OCI-LY7 (cell line): ENCODE measurements around the gene RMI2. TPM values are rescaled to one million over a fixed set of nuclear protein-coding genes. Genes with fewer than 3 reads are reported as not detected.

Source experiments
- BruUV-seq: library from RNA; stranded (reverse); fragments of 400-500 nt; replicated peaks from 2 replicates; lab custom pipeline; 2021; lab: Mats Ljungman, UMichigan
- CTCF ChIA-PET: fragments of 300-600 bp; sonication (Branson Sonifier 250); formaldehyde crosslinking; loops from one replicate; lab custom pipeline; 2022; ENCODE audit warnings: antibody characterized with exemption; ENCODE audit not compliant: unreplicated experiment; lab: Charles Lee
- POLR2A ChIA-PET: fragments of 300-600 bp; sonication (Branson Sonifier 250); formaldehyde crosslinking; loops from one replicate; lab custom pipeline; 2022; ENCODE audit warnings: antibody characterized with exemption; lab: Charles Lee
- DNase-seq: peaks from one replicate; pipeline ENCODE4 v3.0.0-alpha.2; 2015; ENCODE audit warnings: low spot score
- H2AFZ ChIP-seq: fragments of 200-600 bp; sonication (generic), shearing (Covaris generic); 2 replicates; pipeline ENCODE4 v1.6.1; 2014; ENCODE audit warnings: mild to moderate bottlenecking, antibody characterized with exemption, low read length, moderate library complexity
- H3K27ac ChIP-seq: fragments of 200-600 bp; sonication (generic); 2 replicates; pipeline ENCODE4 v1.5.1; 2014; ENCODE audit warnings: mixed run types, low read depth, mild to moderate bottlenecking, moderate library complexity, low read length, inconsistent platforms; ENCODE audit not compliant: poor library complexity, severe bottlenecking
- H3K36me3 ChIP-seq: fragments of 200-600 bp; sonication (generic); 2 replicates; pipeline ENCODE4 v1.6.1; 2014; ENCODE audit warnings: mild to moderate bottlenecking, antibody characterized with exemption, low read length, moderate library complexity, mixed read lengths; ENCODE audit not compliant: insufficient read depth
- H3K4me1 ChIP-seq: fragments of 200-600 bp; sonication (generic); 2 replicates; pipeline ENCODE4 v1.5.1; 2014; ENCODE audit warnings: mild to moderate bottlenecking, low read length; ENCODE audit not compliant: insufficient read depth, poor library complexity, severe bottlenecking
- H3K4me2 ChIP-seq: fragments of 200-600 bp; sonication (generic); 2 replicates; pipeline ENCODE4 v1.6.1; 2014; ENCODE audit warnings: mild to moderate bottlenecking, low read length
- H3K4me3 ChIP-seq: fragments of 200-600 bp; sonication (generic); 2 replicates; pipeline ENCODE4 v1.5.1; 2014; ENCODE audit warnings: mild to moderate bottlenecking, low read depth, low read length; ENCODE audit not compliant: poor library complexity, severe bottlenecking
- H3K79me2 ChIP-seq: fragments of 200-600 bp; sonication (generic); 2 replicates; pipeline ENCODE4 v1.6.1; 2016; ENCODE audit warnings: low read depth, mild to moderate bottlenecking, low read length, moderate library complexity, mixed read lengths; ENCODE audit not compliant: insufficient read depth
- H3K9me2 ChIP-seq: fragments of 200-600 bp; sonication (generic); 2 replicates; pipeline ENCODE4 v1.6.1; 2016; ENCODE audit warnings: mild to moderate bottlenecking, low read length, mixed read lengths; ENCODE audit not compliant: insufficient read depth
- H3K9me3 ChIP-seq: fragments of 200-600 bp; sonication (generic); 2 replicates; pipeline ENCODE4 v1.6.1; 2014; ENCODE audit warnings: mild to moderate bottlenecking, mixed run types, low read length, mixed read lengths
- H4K20me1 ChIP-seq: fragments of 200-600 bp; sonication (generic); 2 replicates; pipeline ENCODE4 v1.6.1; 2014; ENCODE audit warnings: mild to moderate bottlenecking, antibody characterized with exemption, low read length, moderate library complexity, mixed read lengths; ENCODE audit not compliant: insufficient read depth
- CTCF ChIP-seq: fragments of 200-600 bp; sonication (generic); conservative IDR thresholded peaks from 2 replicates; pipeline ENCODE4 v1.5.1; 2014; ENCODE audit warnings: mild to moderate bottlenecking, antibody characterized with exemption, low read length, moderate library complexity, mixed read lengths
- EZH2phosphoT487 ChIP-seq: fragments of 200-600 bp; sonication (generic); IDR thresholded peaks from 2 replicates; pipeline ENCODE4 v1.6.1; 2018; ENCODE audit warnings: low read depth, borderline replicate concordance, mild to moderate bottlenecking, mixed run types, antibody characterized with exemption, low read length, moderate library complexity, mixed read lengths
- intact Hi-C: fragments of 100-400 bp; cut with micrococcal nuclease; formaldehyde crosslinking; loops from one replicate; pipeline ENCODE4 v1.10.0; 2022; ENCODE audit not compliant: unreplicated experiment
- total RNA-seq, 2 experiments: library from RNA; depleted of rRNA in 1 of 2; stranded (reverse); fragments of >200 nt in 1 of 2; shearing (Covaris generic) in 1 of 2; gene quantifications; 2 replicates each; pipeline ENCODE4 v1.2.3, GENCODE V29; 2014 to 2022

The RMI2 gene
- total RNA-seq, 2 experiments from 2014 or later, result 84.5 to 126 TPM

DNA sequence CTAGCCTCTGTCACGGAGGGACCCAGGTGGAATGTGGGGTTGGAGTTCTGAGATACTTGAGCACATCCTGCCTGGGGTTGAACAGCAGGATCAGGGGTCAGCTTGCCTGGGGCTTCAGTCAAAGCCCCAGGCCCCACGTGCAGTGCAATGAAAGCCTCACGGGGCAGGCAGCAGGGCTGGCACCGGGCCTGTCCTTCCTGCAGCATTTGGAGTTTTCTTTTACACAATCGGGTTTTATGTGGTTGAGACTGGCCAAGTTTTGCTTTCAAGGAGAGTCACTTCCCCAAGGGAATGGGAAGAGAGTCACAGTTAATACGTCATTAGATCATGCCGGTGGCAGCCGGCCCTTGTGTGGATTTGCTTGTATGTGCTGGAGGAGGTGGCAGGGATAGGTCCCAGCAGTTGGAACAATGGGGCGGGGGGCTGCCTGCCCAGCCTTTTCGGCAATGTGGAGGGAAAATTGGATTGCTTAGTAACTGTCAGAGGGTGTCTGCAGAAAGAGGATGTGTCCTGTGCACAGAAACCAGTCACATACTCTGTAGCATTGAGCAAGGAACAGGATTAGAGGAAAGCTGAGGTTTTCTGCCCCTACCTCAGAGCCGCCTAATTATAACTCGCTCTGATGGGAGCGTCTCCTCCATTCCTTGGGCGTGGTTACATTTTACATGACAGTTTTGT, 4.5 kb downstream of the RMI2 start:
- peaks cover 66% of the 10 kb centered on the region for H3K36me3 ChIP-seq
- H3K4me1 ChIP-seq, result peaks cover 79% of the 10 kb centered on the region
- H3K4me3 ChIP-seq, result no peak overlapping the region
- TF ChIP-seq CTCF (no peak), EZH2phosphoT487 (no peak)
- H4K20me1 ChIP-seq, result peaks cover 4% of the 10 kb centered on the region
- H3K9me2 ChIP-seq, result no peaks in the 10 kb centered on the region
- peak overlapping the region; percentile 65; the same call in 1 of the 2 replicates for H3K4me2 ChIP-seq
- no peak for DNase-seq
- H2AFZ ChIP-seq, result no peak overlapping the region
- H3K27ac ChIP-seq, result peak overlapping the region; percentile 13
- H3K79me2 ChIP-seq, result peaks cover 80% of the 10 kb centered on the region
- no TSS peak for BruUV-seq
- peaks cover 7% of the 10 kb centered on the region for H3K9me3 ChIP-seq
- ChIA-PET POLR2A (no interaction called here), CTCF (no interaction called here)
- intact Hi-C loops, result no loop called here

- Histone ChIP-seq H3K9me2 (no peaks in the 10 kb centered on the region), H3K36me3 (peaks cover 66% of the 10 kb centered on the region), H3K4me2 (peak overlapping the region; percentile 65), H3K4me3 (peak overlapping the region; percentile 20), H3K9me3 (peaks cover 7% of the 10 kb centered on the region), H4K20me1 (peaks cover 4% of the 10 kb centered on the region), H2AFZ (no peak overlapping the region), H3K79me2 (peaks cover 77% of the 10 kb centered on the region), H3K4me1 (peaks cover 87% of the 10 kb centered on the region), H3K27ac (peak overlapping the region; percentile 41)
- ChIA-PET CTCF (no interaction called here), POLR2A (no interaction called here)
- no peak for TF ChIP-seq CTCF
- no TSS peak for BruUV-seq
- intact Hi-C loops, result no loop called here
- DNase-seq, result no peak
Measured at GRCh38 chr16:11350519-11350918, 5.3 kb downstream of the RMI2 start.

DNA sequence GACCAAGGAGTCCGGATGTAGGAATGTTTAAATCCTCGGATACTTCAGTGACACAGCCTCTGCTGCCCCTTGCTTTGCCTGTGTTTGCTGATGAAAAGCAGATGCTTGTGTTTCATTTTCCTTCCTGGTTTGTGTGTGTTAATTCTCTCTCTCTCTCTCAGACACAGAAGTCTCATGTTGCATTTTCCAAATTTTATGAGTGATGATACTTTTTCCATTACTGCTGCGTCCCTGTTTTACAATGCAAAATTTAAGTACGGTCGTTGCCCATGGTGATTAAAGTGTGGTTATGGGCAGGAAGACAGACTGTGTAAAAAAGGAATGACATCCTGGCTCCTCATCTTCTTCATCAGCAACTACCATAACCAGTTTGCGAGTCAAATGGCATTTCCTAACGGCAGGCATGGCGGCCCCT, 5.7 kb downstream of the RMI2 start:
- Histone ChIP-seq H3K79me2 (peaks cover 73% of the 10 kb centered on the region), H3K27ac (peak overlapping the region; percentile 41), H3K4me3 (peak overlapping the region; percentile 20), H3K36me3 (peaks cover 69% of the 10 kb centered on the region), H3K4me1 (peaks cover 91% of the 10 kb centered on the region), H3K9me3 (peaks cover 7% of the 10 kb centered on the region), H4K20me1 (peaks cover 4% of the 10 kb centered on the region), H2AFZ (no peak overlapping the region), H3K4me2 (peak overlapping the region; percentile 65), H3K9me2 (no peaks in the 10 kb centered on the region)
- no TSS peak for BruUV-seq
- no peak for DNase-seq
- TF ChIP-seq EZH2phosphoT487 (no peak), CTCF (0 out of 2 replicates have a peak, but pooled peaks have one; percentile 8)
- ChIA-PET CTCF (no interaction called here), POLR2A (interaction anchor here (1.6 kb wide), 1 partner anchor 96 kb away, joined by 5 read pairs; the partner anchor contains the start of gene SOCS1)
- intact Hi-C loops, result no loop called here
